Measurements from ENCODE around the gene GALNTL6.

DNA sequence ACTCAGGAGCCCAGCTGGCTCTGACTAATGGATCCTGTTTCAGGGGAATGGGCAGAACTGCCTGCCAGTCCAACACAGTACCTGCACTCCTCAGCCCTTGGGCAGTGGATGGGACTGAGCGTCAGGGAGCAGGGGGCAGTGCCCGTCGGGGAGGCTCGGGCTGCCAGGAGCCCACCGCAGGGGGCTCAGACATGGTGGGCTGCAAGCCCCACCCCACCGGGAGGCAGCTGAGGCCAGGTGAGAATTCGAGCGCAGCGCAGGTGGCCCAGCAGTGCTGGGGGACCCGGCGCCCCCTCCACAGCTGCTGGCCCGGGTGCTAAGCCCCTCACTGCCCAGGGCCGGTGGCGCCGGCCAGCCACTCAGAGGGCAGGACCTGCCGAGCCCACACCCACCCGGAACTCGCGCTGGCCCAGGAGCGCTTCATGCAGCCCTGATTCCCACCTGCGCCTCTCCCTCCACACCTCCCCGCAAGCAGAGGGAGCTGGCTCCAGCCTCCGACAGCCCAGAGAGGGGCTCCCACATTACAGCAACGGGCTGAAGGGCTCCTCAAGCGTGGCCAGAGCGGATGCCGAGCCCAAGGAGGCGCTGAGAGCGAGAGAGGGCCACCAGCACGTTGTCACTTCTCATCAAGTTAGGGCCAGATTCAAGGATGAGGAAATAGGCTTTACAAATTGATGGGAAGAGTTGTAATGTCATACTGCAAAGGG, 668.8 kb downstream of the GALNTL6 start:
- TF ChIP-seq SUZ12 (IDR thresholded peaks at IDR 0.05; ENCODE audit: extremely low read depth, insufficient read depth, insufficient read length) (no peak), YY1 (IDR thresholded peaks at IDR 0.05; ENCODE audit: insufficient read depth, insufficient read length) (no peak)
